ENCODE data around the gene ZP1.
"Not testable (repeated sequence)": the region's sequence is repeated elsewhere in the genome, so short reads cannot be mapped to it uniquely, and the experiment has no call there.

Gene ZP1

GRCh38 chr11:60866911-60867870 lies at the start of gene ZP1:
Gene ZP1, plus strand, starts transcription at chr11:60867542. Its CDS starts 20 bp downstream, at chr11:60867562.
- no peak for DNase-seq

- DNase-seq, result no peak
Observed at GRCh38 chr11:60818057-60818456, 49.3 kb upstream of the ZP1 start.

- no peak for DNase-seq
Observed at GRCh38 chr11:60821827-60822599, 45.3 kb upstream of the ZP1 start.

GRCh38 chr11:60823745-60824306 lies 43.5 kb upstream of the ZP1 start:
- not testable (repeated sequence) for DNase-seq

GRCh38 chr11:60825118-60825517 lies 42.2 kb upstream of the ZP1 start:
- no peak for DNase-seq

- no peak for DNase-seq
Observed at GRCh38 chr11:60825790-60826189, 41.6 kb upstream of the ZP1 start.

GRCh38 chr11:60830478-60831142 lies 36.7 kb upstream of the ZP1 start:
- no peak for DNase-seq

- peak in 1 of 2 experiments; percentile 68 for DNase-seq
Observed at GRCh38 chr11:60831143-60831500, 36.2 kb upstream of the ZP1 start.

GRCh38 chr11:60831501-60832079 lies 35.8 kb upstream of the ZP1 start:
- no peak for DNase-seq

- DNase-seq, result no peak
Observed at GRCh38 chr11:60834742-60835533, 32.4 kb upstream of the ZP1 start.

GRCh38 chr11:60835534-60835846 lies 31.9 kb upstream of the ZP1 start:
- DNase-seq, result no peak

- no peak for DNase-seq
Observed at GRCh38 chr11:60836866-60837515, 30.4 kb upstream of the ZP1 start.

- DNase-seq, result no peak
Observed at GRCh38 chr11:60838132-60838531, 29.2 kb upstream of the ZP1 start.

- no peak for DNase-seq
Observed at GRCh38 chr11:60840470-60841430, 26.6 kb upstream of the ZP1 start.

GRCh38 chr11:60841797-60842667 lies 25.3 kb upstream of the ZP1 start, which contains the start of gene CCDC86:
Gene CCDC86, plus strand, starts transcription at chr11:60842113. Its CDS starts 12 bp downstream, at chr11:60842125.
- peak; percentile 60 to 71 for DNase-seq

GRCh38 chr11:60842668-60843600 lies 24.4 kb upstream of the ZP1 start:
- no peak for DNase-seq

- no peak for DNase-seq
Observed at GRCh38 chr11:60844045-60844869, 23.1 kb upstream of the ZP1 start.
